ENCODE measurements around the gene CCNJL.

DNA sequence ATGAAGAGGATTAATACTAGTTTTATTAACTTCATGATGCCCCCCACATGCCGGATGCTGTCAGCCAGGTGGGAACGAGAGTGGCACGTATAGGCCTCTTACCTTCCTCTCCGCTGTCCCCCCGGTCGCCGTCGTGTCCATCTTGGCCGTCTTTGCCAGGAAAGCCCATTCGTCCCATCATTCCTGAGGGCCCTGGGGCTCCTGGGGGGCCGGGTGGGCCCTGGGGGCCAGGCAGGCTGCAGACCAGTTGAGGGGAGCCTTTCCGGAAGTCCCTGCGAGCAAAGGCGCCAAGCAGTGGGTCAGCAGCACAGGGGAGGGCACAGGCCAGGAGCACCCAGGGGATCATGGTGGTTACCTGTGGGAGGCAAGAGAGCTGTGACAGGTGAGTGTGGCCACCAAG lies 42.3 kb upstream of the CCNJL start:
- no peak for TF ChIP-seq CTCF (IDR thresholded peaks at IDR 0.05)
- TF ChIP-seq EZH2 (IDR thresholded peaks at IDR 0.05), result no peak
- TF ChIP-seq EZH2phosphoT487 (IDR thresholded peaks at IDR 0.05), result no peak
